MCF 10A (cell line): Measurements from ENCODE around the gene NUP85. TPM values are rescaled to one million over a fixed set of nuclear protein-coding genes. Genes with fewer than 3 reads are reported as not detected.
A peak's percentile ranks its signal among the peaks of the same experiment; 100 is the strongest.

Source experiments
- BruUV-seq: library from RNA; stranded (reverse); fragments of 400-500 nt; replicated peaks from 2 replicates; lab custom pipeline; 2021; lab: Mats Ljungman, UMichigan
- CTCF ChIA-PET: fragments of 300-600 bp; sonication (Branson Sonifier 250); formaldehyde crosslinking; extraction: SDS; loops from one replicate; lab custom pipeline; 2021; ENCODE audit warnings: antibody characterized with exemption, inconsistent platforms; lab: Yijun Ruan, JAX
- POLR2A ChIA-PET: fragments of 300-600, 350-650 bp; sonication (Branson Sonifier 250); formaldehyde crosslinking; extraction: SDS; loops from one replicate; lab custom pipeline; 2020; ENCODE audit warnings: antibody characterized with exemption, inconsistent platforms; lab: Yijun Ruan, JAX
- DNase-seq: peaks from one replicate; pipeline ENCODE4 v3.0.0-alpha.2; 2018; ENCODE audit not compliant: unreplicated experiment
- H3K27ac Mint-ChIP-seq: one replicate; pipeline ENCODE4 v1.8.0; 2022; ENCODE audit warnings: mild to moderate bottlenecking, low read depth, mixed read lengths; ENCODE audit not compliant: unreplicated experiment
- H3K27me3 Mint-ChIP-seq: one replicate; pipeline ENCODE4 v1.8.0; 2022; ENCODE audit warnings: mixed read lengths; ENCODE audit not compliant: insufficient read depth, unreplicated experiment
- H3K36me3 Mint-ChIP-seq: one replicate; pipeline ENCODE4 v1.8.0; 2022; ENCODE audit warnings: mild to moderate bottlenecking, moderate library complexity, mixed read lengths; ENCODE audit not compliant: insufficient read depth, unreplicated experiment
- H3K4me1 Mint-ChIP-seq: one replicate; pipeline ENCODE4 v1.8.0; 2022; ENCODE audit warnings: mixed read lengths; ENCODE audit not compliant: insufficient read depth, unreplicated experiment
- H3K4me3 Mint-ChIP-seq: one replicate; pipeline ENCODE4 v1.8.0; 2022; ENCODE audit warnings: mild to moderate bottlenecking, moderate library complexity, mixed read lengths; ENCODE audit not compliant: unreplicated experiment
- H3K9me3 Mint-ChIP-seq: one replicate; pipeline ENCODE4 v1.8.0; 2022; ENCODE audit warnings: mixed read lengths; ENCODE audit not compliant: unreplicated experiment
- intact Hi-C: fragments of 100-400 bp; cut with micrococcal nuclease; formaldehyde crosslinking; loops from 2 replicates; pipeline ENCODE4 v1.14.1; 2022
- total RNA-seq: library from RNA; stranded (reverse); gene quantifications from 2 replicates; pipeline ENCODE4 v1.2.3, GENCODE V29; 2022
- TF ChIP-seq, protein P1 (sequence below): fragments of 200-600 bp; IDR thresholded peaks from one replicate; pipeline ENCODE4 v1.8.0; 2022; ENCODE audit warnings: antibody characterized with exemption, mild to moderate bottlenecking; ENCODE audit not compliant: unreplicated experiment

The NUP85 gene
- total RNA-seq, 1 experiment from 2014 or later: 42.3 TPM

GRCh38 chr17:75270966-75271232 lies 65.4 kb downstream of the NUP85 start, which contains the start of gene MIF4GD:
MIF4GD (minus strand) TSS chr17:75271231; CDS start chr17:75270195, 1,036 bp downstream.
- intact Hi-C loops: loop anchor here (1.0 to 2.0 kb wide), 2 partner anchors 133 to 142 kb away; no protein-coding TSS in a partner anchor
- peaks cover 31% of the 10 kb centered on the region for H3K36me3 Mint-ChIP-seq
- BruUV-seq: no TSS peak

DNA sequence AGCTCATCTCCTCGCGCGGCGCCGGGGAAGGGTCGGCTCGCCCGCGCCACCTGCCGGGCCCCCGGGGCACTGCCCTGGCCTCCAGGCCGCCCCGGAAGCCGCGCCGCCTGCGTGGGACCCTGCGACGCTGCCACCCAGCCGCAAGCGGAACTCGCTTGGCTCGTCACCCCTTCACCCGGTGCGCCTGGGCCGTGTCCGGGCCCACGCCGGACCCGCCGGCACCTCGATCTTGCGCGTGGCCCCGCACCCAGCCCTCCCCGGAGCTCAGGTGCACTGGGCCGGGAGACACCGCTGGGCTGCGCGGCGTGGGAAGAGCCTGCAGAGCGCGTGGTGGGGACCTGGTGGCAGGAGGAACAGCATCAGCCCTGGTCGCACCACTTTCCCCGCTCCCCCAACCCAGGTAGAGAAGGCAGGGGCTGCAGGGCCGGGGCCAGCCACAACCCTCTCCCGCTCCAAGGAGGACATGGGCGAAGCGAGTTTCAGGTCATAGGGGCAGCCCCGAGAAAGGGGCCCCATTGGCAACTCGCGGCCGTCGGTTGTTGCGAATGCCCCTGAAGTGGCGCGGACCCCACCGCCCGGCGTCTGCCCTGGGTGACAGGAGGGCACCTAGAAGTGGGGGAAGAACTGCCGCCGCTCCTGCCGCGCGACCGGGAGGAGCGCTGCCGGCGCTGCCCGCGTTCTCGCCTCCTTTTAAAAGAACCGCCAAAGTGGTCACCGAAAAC lies 65.9 kb downstream of the NUP85 start:
- intact Hi-C loops: loop anchor here (2.0 kb wide), 1 partner anchor 141 kb away; no protein-coding TSS in a partner anchor
- peak; percentile 74 for DNase-seq
- peak overlapping the region; percentile 74 for H3K4me3 Mint-ChIP-seq
- ChIA-PET POLR2A (interaction anchor here (0.6 to 6.8 kb wide), 21 partner anchors 9 to 398 kb away, joined by 3 to 142 read pairs (median 7); partner anchors contain the start of genes FDXR, GGA3, GRB2 and JPT1), CTCF (interaction anchor here (0.5 to 3.0 kb wide), 21 partner anchors 10 to 1742 kb away, joined by 3 to 38 read pairs (median 4); partner anchors contain the start of genes GGA3, MRPS7 and SLC25A19)
- TF ChIP-seq, protein P1, sequence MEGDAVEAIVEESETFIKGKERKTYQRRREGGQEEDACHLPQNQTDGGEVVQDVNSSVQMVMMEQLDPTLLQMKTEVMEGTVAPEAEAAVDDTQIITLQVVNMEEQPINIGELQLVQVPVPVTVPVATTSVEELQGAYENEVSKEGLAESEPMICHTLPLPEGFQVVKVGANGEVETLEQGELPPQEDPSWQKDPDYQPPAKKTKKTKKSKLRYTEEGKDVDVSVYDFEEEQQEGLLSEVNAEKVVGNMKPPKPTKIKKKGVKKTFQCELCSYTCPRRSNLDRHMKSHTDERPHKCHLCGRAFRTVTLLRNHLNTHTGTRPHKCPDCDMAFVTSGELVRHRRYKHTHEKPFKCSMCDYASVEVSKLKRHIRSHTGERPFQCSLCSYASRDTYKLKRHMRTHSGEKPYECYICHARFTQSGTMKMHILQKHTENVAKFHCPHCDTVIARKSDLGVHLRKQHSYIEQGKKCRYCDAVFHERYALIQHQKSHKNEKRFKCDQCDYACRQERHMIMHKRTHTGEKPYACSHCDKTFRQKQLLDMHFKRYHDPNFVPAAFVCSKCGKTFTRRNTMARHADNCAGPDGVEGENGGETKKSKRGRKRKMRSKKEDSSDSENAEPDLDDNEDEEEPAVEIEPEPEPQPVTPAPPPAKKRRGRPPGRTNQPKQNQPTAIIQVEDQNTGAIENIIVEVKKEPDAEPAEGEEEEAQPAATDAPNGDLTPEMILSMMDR: peak; percentile 67
- peaks cover 23% of the 10 kb centered on the region for H3K4me1 Mint-ChIP-seq
- no peaks in the 10 kb centered on the region for H3K9me3 Mint-ChIP-seq
- BruUV-seq: no TSS peak
- H3K27me3 Mint-ChIP-seq: no peaks in the 10 kb centered on the region
- peak overlapping the region; percentile 39 for H3K27ac Mint-ChIP-seq
- H3K36me3 Mint-ChIP-seq: peaks cover 26% of the 10 kb centered on the region

More at GRCh38 chr17:75270966-75271232, 65.4 kb downstream of the NUP85 start, which contains the start of gene MIF4GD:
- no peaks in the 10 kb centered on the region for H3K27me3 Mint-ChIP-seq
- no peak for DNase-seq
- peaks cover 23% of the 10 kb centered on the region for H3K4me1 Mint-ChIP-seq
- TF ChIP-seq, protein P1: no peak
- H3K27ac Mint-ChIP-seq: peak within 1 kb of the TSS; percentile 63
- ChIA-PET CTCF (interaction anchor here (0.5 to 3.0 kb wide), 22 partner anchors 10 to 1742 kb away, joined by 3 to 38 read pairs (median 4); partner anchors contain the start of genes GGA3, MRPS7 and SLC25A19), POLR2A (interaction anchor here (0.6 to 6.8 kb wide), 24 partner anchors 10 to 397 kb away, joined by 3 to 142 read pairs (median 6); partner anchors contain the start of genes FDXR, GGA3, GRB2 and JPT1)
- H3K4me3 Mint-ChIP-seq: peak within 1 kb of the TSS; percentile 76
- no peaks in the 10 kb centered on the region for H3K9me3 Mint-ChIP-seq

DNA sequence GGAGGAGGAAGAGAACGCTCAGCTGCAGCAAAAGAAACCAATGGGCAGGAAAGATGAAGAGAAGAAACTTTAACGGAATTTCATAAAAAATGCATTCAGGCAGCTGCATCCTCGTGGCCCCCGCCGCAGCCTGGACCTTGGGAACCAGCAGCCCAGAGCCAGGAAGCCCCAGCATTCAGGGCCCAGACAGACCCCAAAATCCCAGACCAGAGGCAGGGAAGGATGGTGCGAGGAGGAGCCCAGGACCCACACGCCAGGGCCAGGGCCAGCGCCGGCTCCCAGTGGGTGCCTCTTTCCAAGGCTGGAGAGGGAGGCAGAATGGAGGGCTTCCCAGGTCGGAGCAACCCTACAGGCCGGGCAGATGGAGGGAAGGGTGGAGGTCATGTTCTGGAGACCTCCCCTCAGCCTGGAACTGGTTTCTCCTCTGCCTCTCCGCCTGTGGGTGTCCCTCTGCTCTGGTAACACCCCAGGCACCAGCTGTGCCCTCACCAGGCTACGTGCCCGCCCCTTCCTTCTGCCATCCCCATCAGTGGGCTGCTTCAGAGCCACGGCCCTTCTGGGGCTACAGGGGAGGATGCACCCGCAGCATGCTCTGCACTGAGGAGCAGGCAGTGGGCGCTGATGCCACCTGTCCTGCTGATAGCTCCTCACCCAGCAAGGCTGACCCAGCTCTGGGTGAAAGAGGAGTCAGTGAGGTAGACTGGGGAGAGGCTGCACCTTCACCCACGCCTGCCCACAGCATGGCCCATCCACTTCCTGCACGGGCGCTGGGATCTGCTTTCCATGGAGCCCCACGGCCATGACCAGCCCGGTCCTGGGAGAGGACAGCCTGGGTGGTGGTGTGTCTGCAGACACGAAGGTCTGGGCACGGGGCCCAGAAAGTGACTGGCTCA lies 66.7 kb downstream of the NUP85 start:
- no peak for DNase-seq
- peak overlapping the region; percentile 39 for H3K27ac Mint-ChIP-seq
- intact Hi-C loops: loop anchor here (2.0 kb wide), 1 partner anchor 141 kb away; no protein-coding TSS in a partner anchor
- H3K9me3 Mint-ChIP-seq: no peaks in the 10 kb centered on the region
- no TSS peak for BruUV-seq
- peak overlapping the region; percentile 74 for H3K4me3 Mint-ChIP-seq
- TF ChIP-seq, protein P1: no peak
- peaks cover 23% of the 10 kb centered on the region for H3K4me1 Mint-ChIP-seq
- H3K27me3 Mint-ChIP-seq: no peaks in the 10 kb centered on the region
- ChIA-PET CTCF (interaction anchor here (0.5 to 3.0 kb wide), 13 partner anchors 9 to 664 kb away, joined by 3 to 38 read pairs (median 4); partner anchors contain the start of genes GGA3, MRPS7 and SLC25A19), POLR2A (interaction anchor here (0.7 to 6.8 kb wide), 7 partner anchors 11 to 125 kb away, joined by 3 to 142 read pairs (median 20); partner anchors contain the start of genes GGA3, MRPS7, NUP85 and SLC25A19)
- H3K36me3 Mint-ChIP-seq: peaks cover 18% of the 10 kb centered on the region
